HG02973 (cell line): Measurements from ENCODE around the gene KAZN.

Experiments
- ATAC-seq: cut with Tn5 transposase; IDR thresholded peaks from one replicate; pipeline ENCODE4 v1.9.1; 2021; ENCODE audit warnings: moderate library complexity; ENCODE audit not compliant: unreplicated experiment

The KAZN gene

DNA sequence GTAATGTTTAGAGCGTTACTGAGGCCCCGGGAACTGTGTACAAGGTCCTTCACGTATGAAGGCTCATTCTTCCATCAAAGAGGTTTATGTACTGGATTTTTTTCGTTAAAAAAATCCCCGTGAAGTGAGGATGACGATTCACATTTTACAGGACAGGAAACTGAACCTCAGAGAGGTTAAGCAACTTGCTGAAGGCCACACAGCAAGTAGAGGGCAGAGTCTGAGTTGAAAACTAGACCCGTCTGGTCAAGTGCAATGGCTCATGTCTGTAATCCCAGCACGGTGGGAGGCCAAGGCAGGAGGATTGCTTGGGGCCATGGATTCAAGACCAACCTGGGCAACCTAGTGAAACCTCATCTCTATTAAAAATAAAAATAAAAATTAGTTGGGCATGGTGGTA lies 140.2 kb downstream of the KAZN start:
- ATAC-seq = no peak

DNA sequence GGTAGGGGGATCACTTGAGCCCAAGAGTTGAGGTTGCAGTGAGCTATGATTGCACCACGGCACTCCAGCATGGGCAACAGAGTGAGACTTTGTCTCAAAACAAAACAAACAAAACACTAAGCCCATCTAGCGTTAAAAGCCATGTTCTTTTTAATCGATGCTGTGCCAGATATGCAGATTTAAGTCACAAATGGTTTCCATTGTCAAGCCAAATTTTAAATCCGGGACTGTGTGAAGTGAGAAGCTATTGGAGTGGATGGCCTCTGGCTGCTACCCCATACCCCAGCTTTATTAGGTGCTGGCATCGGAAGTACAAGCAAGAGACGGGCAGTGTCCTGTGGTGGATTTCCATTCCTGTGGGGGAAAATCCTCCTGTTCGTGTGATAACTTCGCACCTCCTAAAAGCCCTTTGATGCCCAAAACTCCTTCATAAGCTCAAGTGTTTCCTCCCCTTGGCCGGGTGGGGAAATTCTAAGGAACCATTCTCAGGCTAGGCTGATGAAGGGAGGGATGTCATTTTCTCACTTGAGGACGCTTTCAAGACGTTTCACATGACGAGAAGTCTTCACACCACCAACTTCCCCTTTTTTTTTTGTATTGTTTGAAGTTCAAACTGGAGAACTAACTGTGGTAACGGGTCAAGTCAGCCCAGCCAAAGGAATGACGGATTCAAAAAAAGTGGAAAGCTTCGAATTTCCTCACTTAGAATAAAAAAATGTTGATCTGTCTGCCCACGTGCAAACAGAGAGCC lies 140.8 kb downstream of the KAZN start:
- no peak for ATAC-seq

DNA sequence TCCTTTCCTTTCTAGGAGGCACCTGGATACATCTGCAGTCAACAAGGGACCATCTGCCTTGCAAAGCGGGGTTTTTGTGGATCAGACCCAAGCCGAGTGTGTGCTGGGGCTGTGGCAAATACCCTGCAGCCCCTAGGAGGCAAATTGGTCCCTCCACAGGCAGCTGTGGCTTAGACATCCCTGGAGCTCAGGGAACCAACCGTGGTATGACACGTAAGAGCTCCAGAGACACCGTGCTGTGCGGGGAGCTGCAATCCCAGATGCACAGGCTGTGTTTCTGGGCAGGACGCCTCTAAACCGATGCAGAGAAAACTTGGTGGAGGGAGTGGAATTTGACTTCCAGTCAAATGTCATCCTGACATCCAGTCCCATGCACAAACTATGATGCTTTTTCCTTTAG lies 141.5 kb downstream of the KAZN start:
- no peak for ATAC-seq

DNA sequence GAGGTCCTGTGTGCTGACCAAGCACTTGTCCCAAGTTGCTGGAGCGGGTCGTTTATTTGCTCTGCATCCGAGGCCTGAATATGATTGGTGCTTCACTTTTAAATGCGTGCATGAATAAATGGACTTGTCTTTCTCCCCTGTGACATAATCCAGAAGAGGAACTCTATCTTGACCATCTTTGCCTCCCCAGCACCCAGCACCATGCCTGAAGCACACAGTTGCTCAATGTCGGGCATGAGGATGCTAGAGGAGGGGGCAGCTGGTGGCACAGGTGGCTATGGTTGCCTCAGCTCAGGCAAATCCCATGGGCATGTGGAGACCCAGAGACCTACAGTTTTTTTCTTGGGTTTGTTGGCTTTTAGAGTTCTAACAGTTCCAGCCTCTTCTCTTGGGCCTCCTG lies 142.6 kb downstream of the KAZN start:
- no peak for ATAC-seq

DNA sequence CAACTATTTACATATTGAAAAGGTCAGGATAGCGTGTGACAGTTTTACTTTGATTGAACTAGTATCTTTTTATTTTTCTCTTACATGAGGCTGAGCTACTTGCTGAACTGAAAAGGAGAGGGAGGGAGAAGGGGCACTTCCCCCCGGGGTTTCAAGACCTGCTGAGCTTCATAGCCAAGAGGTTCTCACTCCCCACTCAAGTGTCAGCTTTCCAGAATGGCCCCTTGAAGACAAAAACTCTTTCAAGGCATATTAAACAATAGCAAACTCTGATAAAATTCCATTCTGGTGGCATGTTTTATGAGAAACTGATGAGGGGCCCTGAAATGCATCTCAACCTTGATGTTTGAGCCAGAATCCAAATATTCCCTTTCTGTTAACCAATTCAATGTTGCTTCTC lies 143.0 kb downstream of the KAZN start:
- ATAC-seq = no peak

DNA sequence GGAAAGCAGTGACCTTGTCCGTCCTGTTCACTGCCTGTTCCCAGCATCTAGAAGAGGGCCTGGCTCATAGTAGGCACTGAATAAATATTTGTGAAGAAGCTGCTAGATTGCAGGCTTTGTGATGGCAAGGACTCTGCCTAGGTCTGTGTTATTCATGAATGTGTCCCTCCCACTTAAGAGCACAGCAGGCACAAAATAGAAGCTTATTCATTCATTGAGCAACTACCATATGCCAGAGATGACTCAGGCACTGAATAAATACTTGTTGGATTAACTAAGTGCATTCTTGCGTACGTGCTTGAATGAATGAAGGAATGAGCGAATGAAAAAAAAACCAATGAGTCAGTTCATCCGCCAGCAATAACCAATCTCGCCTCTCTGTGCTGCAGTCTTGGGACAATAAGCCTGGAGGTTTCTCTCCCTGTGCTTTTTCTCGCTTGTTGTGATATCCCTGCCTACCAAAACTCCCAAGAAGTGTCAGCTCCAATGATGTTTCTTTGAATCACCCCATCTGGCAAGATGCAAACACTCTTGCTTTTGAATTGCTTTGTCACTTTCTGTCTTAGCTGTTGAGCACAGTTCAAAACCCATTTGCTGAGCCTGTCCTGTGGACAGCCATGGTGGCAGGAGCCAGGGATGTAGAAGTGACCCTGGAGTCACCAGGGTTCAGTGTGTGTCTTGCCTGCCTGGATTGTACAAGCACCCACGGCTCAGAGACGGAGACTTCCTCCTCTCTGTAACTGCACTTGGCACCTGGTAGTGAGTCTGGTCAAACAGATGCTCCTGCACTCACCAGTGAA lies 143.9 kb downstream of the KAZN start:
- no peak for ATAC-seq

DNA sequence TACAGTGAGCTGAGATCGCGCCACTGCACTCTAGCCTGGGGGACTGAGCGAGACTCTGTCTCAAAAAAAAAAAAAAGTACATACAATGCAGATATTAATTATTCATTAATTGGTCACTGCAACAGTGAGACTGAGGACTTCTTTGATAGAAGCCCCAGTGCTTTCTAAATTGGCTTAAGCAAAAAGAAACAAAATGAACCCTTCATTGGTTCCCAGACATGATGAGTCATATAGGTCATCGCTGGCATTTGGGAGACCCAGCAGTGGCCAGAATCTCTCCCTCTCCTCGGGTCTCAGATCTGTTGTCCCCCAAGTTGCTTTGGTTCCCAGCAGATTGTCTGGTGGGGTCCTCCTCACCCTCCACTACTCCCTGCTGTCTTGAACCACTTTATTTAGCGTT lies 144.9 kb downstream of the KAZN start:
- ATAC-seq = no peak

DNA sequence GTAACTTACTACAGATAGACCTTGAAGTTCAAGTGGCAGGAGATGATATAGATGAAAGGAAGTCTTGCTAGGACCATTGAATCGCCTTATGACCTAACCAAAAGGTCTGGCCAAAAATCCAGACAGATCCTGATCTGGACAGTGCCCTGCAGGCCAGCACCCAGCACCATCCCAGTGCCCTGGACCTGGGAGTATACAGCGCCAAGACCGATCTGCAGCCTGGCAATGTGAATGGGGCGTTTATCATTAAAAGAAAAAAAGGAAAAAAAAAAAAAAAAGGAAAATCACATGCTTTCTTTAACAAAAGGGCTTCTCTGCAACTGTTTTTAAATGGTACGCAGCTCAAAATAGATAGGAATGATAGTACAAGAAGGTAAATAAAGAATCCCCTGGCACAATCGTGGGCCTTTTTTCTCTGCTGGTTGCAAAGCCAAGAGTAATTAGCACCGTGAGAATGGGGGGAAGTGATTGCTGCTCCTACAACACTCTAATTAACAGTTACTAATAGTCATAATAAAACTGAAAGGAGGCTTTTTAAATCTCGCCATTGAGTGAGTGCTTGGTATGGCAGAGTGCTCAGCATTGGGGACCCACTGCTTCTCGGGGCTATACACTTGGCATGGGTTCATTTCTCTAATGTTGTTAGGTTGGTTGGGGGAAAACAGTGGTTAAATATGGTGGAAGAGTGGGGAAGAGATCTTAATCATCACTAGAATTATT lies 146.7 kb downstream of the KAZN start:
- ATAC-seq = no peak

DNA sequence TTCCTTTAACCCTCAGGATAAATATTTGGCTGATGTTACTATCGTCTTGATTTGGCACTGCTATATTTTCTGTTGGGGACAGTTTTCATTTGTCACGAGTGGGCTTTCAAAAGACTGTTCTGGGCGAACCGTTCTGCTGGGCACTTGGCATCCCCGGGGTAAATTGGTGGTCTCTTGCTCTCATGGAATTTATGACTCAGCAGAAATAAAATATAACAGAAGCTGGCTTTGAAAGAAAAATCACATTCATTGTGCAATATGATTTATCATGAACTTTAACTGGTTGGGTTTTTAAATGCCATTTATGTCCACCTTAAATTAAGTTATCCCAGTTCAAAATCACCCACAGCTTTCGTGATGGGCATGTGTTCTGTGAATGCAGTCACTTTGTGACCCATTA lies 147.3 kb downstream of the KAZN start:
- no peak for ATAC-seq

DNA sequence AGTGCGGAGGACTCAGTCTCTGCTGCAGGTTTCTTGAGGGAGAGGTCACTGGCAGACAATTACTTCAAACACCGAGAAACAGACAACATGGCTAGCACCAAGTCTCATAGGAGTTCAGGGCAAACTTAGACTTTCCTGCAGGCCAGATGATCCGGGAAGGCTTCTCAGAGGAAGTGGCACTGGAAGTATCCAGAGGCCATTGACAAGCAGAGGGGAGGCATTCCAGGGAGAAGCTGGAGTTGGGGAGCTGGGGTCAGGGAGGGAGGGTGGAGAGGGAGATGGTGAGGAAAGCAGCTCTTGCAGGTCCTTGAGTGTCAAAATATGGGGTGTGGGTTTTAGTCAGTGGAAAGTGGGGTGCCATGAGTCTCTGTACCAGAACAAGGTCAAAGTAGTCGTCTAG lies 147.9 kb downstream of the KAZN start:
- no peak for ATAC-seq

DNA sequence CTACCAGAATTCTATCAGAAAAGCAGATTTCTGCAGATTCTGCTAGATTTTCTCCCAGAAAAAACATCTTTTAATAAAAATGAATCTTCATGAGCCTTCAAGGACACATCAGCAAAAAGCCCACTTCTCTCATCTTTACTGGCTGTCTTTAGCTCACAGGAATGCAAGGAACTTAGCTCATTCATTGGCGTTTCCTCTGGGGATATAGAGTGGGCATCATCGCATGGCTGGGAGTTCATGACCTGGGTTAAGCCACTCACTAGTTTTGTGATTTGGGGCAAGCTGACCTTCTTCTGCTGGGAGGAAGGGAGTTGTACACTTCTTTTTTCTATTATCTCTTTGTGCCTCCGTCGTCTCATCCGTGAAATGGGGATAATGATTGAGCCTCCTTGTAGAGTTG lies 149.7 kb downstream of the KAZN start:
- ATAC-seq = no peak

DNA sequence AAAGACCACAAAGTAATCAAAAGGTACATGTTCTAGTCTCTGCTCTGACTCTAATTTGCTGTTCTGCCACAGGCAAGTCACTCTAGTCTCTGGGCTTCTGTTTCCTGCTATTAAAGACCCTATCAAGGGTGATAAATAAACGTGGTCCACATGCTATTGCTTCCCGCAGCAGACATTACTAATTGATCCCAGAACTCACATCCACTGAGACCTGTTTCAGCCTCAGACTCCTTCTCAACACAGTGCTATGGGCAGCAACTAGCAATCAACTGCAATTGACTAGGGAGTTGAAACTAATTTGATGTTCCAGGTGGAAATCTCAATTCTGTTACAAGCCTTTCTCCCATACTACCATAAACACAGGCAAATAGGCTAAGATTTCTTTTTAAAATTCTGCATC lies 150.5 kb downstream of the KAZN start:
- no peak for ATAC-seq

DNA sequence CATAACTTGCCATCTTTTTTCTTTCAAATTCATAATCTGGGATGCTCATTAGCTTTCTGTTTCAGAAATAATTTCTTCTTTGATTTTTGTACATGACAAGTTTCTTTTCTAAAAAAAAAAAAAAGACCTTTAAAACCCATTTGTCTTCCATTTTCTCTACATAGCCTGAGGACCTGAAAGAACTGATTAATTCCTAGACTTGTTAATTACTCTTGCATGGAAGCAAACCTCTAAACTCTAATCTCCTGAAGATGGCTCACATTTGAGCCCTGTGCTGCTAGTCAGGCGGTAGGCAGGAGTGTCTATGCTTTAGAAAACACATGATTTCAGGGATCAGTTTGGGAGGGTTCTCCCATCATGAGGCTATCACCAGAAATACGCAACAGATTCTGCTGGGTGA lies 152.0 kb downstream of the KAZN start:
- no peak for ATAC-seq

DNA sequence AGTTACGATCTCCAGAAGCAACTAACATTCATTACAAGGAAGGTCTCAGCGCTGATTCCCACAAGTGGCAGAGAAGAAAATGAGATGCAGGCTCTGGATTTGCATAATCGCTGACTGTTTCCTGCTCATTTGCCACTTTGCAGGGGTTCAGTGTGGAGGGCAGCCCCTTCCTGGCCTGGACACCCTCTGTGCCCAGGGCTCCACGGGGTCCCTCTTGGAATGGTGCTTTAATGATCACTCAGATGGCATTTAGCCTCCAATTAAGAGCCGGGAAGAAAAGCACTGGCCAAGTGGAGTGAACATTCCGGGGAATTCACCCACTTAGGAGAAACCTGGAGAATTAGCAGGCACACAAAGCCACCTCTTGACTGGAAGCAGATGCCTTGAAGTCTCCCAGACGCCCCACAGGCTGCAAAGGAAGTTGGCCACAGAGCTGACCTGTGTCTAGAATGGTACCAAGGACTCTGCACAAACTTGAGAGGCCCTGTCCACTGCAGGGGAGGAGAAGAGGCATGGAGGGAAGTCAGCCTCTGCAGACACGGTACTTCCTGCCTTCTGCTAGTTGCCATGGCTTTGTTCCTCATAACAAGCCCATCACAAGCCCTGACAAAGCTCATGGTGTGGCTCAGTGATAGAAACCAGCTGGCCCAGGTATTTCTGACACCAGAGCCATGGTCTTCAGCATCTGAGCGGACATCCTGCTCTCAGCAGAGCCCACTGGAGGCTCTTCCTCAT lies 157.2 kb downstream of the KAZN start:
- no peak for ATAC-seq

DNA sequence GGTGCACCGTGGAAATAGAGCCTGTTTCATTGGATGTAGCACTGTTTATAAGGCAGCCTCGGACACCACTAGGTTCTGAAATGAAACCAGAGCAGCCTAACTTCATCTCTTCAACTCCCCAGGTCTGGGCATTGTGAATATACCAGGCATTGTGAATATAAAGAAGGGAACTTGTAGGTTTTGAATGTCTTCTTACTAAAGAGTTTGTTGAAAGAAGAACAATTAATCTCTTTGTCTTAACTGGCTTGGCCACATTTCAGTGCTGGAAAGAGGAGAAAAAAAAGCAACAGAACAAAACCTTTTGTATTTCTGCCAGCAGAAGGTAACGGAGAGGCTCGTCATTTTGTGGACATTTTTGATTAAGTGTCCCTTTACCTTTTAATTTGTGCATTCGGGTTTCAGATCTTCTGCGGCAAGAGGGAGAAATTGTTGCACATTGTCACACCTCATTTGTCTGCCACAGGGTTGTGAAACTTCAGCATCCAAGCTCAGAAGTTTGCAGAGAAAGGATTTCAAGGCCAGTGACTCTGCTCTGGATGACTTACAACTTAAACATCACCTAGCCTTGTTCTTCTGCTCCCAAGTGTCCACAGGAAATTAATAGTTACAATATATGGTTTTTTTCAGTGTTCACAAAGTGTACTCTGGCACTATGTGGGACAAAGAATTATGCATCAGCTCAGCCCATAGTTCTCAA lies 158.3 kb downstream of the KAZN start:
- ATAC-seq = no peak

DNA sequence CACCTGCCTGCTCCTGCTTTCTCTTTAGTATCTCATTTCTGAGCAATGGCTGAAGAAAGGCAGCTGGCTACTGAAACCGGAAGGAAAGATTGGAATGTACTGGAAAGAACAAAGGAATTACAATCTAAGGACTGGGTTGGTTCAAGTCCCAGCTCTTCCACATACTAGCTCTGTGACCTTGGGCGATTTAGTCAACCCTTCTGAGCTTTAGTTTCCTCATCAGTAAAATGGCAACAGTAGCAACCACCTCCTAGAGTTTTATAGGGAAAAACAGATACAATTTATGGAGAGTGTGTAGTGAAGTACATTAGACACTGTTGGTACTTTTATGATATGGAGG lies 158.8 kb downstream of the KAZN start:
- ATAC-seq = no peak

DNA sequence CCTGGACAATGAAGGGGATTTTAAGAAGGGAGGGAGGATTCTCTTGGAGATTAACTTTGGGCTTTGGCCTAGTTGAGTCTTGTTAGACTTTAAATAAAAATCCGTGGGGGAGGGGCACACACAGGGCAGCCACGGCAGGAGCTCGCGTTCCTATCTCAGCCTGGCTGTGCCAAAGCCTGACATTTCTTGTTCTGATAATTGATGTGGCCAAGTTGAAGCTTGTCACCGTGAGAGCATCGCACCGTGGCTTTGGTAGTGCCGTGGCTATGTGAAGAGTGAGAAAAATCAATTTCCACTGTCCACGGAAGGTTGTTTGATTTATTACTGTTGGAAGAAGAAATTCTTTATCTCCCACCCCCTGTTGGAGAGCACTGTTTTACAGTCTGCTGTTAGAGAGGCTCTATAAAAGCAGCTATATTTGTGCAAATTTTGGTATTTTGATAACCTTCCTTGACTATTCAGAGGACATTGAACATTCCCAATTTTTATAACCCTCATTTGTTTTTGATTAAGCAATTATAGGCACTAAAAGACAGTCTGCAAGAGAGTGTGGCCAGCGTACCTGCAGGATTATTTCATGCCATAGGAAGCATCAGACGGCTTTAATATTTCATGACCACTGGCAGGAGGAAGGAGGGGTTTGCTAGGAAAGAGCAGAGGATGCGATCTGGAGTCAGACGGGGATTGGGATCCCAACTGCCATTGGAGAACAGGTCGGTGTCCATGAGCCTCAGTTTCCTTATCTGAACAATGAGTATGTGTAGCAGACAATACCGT lies 160.7 kb downstream of the KAZN start:
- ATAC-seq = no peak

DNA sequence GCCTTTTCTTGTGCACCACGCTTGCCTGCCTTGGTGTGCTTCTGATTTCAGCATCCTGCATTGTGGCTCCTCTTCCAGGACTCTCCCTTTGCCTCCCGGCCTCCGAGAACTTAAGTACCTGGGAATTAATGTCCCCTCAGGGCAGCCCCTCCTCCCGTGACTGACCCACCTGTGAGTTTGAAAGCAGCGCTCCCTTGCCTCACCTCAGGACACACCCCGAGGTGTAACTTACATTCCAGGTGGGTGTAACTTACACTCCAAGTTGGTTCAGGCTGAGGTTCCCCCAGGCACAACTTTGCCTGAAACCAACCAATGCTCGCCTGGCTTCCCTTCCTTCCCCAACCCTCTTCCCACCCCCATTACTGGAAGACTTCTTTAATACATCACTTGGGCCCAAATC lies 161.4 kb downstream of the KAZN start:
- ATAC-seq = no peak

DNA sequence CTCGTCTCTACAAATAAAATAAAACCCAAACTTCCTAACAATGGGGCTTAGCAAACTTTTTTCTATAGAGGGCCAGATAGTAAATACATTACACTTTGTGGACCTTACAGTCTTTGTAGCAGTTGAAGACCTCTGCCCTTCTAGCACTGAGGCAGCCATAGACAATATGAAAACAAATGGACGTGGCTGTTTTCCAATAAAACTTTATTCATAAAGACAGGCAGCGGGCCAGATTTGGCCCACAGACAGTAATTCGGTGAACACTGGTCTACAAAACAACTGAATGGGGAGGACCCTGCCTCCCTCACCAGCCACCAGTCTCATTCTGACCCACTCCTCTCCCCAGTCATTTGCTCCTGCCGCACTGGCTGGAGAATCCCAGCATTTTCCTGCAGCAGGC lies 162.3 kb downstream of the KAZN start:
- no peak for ATAC-seq
